Measurements from ENCODE around the gene MGP. TPM values are rescaled to one million over a fixed set of nuclear protein-coding genes. Genes with fewer than 3 reads are reported as not detected.

Gene MGP
- total RNA-seq, 1 experiment from 2014 or later = 7.9 TPM

Other genes with a start within 250 kb of the MGP start
- not detected in 2 replicates for gene GUCY2C, start 189.3 kb downstream of the MGP start, total RNA-seq (2014; rRNA removed; shearing (Covaris generic))
- 23.9 and 31.6 TPM in 2 replicates for gene WBP11, start 82.4 kb downstream of the MGP start, total RNA-seq (2014; rRNA removed; shearing (Covaris generic))
- gene C12orf60, start 82.2 kb downstream of the MGP start, total RNA-seq (2014; rRNA removed; shearing (Covaris generic)) = 1.8 and 3.3 TPM in 2 replicates
- not detected in 2 replicates for gene SMCO3, start 71.7 kb downstream of the MGP start, total RNA-seq (2014; rRNA removed; shearing (Covaris generic))
- not detected in 2 replicates for gene ART4, start 42.3 kb downstream of the MGP start, total RNA-seq (2014; rRNA removed; shearing (Covaris generic))
- gene ERP27, start 52.7 kb upstream of the MGP start, total RNA-seq (2014; rRNA removed; shearing (Covaris generic)) = 0.10 TPM in 1 of 2 replicates, not detected in the other
- 128 and 175 TPM in 2 replicates for gene ARHGDIB, start 75.7 kb upstream of the MGP start, total RNA-seq (2014; rRNA removed; shearing (Covaris generic))
- not detected in 2 replicates for gene PDE6H, start 87.2 kb upstream of the MGP start, total RNA-seq (2014; rRNA removed; shearing (Covaris generic))

All from RPMI7951 (cell line).